Fibroblast of skin of scalp (primary cell): Measurements from ENCODE around the gene NCLN. TPM values are rescaled to one million over a fixed set of nuclear protein-coding genes. Genes with fewer than 3 reads are reported as not detected.
A peak's percentile ranks its signal among the peaks of the same experiment; 100 is the strongest.
"Not testable (repeated sequence)": the region's sequence is repeated elsewhere in the genome, so short reads cannot be mapped to it uniquely, and the experiment has no call there.

Source experiments
- DNase-seq: peaks from one replicate; pipeline ENCODE4 v3.0.0-alpha.2; 2013
- polyA plus RNA-seq, 2 experiments: library from polyadenylated mRNA; unstranded; fragments of 120-200 nt; gene quantifications; one replicate each; pipeline ENCODE4 v1.2.1, GENCODE V29; 2013; ENCODE audit not compliant: insufficient read length in 2 of 2

Gene NCLN, protein sequence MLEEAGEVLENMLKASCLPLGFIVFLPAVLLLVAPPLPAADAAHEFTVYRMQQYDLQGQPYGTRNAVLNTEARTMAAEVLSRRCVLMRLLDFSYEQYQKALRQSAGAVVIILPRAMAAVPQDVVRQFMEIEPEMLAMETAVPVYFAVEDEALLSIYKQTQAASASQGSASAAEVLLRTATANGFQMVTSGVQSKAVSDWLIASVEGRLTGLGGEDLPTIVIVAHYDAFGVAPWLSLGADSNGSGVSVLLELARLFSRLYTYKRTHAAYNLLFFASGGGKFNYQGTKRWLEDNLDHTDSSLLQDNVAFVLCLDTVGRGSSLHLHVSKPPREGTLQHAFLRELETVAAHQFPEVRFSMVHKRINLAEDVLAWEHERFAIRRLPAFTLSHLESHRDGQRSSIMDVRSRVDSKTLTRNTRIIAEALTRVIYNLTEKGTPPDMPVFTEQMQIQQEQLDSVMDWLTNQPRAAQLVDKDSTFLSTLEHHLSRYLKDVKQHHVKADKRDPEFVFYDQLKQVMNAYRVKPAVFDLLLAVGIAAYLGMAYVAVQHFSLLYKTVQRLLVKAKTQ
- 73.1 TPM for polyA plus RNA-seq (2013, experiment 1 of 2; ENCODE audit: insufficient read length)
- 64.4 TPM for polyA plus RNA-seq (2013, experiment 2 of 2; ENCODE audit: insufficient read length)

DNA sequence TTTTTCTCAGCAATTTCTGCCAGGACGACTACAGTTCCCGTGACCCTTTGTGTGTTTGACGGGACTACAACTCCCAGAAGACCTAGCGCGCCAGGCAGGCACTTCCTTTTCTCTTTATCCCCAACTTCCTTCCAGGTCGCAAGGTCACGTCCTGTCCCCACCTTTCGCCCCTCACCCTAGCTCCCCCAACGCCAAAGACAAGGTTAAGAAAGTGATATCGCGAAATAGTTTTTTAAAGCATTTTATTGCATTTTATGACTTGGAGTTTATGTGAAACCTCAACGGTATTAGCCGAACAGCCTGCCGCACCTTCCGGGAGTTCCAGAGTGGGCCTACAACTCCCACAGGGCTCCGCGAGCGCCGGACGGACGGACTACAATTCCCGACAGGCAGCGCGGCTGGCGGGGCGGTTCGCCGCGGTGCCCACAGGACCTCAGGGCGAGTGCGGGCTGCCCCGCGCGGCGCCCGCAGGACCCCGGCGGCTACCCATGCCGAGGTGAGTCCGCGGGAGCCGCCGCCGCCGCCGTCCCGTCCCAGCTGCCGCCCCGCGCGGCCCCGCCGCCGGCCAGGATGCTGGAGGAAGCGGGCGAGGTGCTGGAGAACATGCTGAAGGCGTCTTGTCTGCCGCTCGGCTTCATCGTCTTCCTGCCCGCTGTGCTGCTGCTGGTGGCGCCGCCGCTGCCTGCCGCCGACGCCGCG is at the start of gene NCLN:
Gene NCLN, plus strand, starts transcription at position 470 of the 699 bp plus-strand sequence. Its CDS starts 101 bp downstream, at position 571.
- DNase-seq: peak; percentile 92

DNA sequence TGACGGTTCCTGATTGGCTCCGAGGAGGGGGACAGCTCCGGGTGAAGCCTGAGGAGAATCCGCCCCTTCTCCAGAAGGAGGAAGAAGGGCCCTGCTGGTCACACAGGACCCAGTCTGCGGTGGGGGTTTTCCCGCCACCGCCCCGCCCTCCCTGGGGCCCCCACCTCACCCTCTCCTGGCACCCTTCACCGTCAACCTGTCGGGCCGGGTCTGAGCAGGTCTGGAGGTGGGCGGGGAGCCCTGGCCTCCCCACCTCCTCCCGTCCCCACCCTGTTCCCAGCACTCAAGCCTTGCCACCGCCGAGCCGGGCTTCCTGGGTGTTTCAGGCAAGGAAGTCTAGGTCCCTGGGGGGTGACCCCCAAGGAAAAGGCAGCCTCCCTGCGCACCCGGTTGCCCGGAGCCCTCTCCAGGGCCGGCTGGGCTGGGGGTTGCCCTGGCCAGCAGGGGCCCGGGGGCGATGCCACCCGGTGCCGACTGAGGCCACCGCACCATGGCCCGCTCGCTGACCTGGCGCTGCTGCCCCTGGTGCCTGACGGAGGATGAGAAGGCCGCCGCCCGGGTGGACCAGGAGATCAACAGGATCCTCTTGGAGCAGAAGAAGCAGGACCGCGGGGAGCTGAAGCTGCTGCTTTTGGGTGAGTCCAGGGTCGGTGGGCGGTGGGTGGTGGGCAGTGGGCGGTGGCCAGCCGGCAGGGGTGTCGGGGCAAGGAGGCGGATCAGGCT is 49.6 kb upstream of the NCLN start, which contains the start of gene GNA15:
Gene GNA15, plus strand, starts transcription at position 73 of the 723 bp plus-strand sequence. Its CDS starts 418 bp downstream, at position 491.
- DNase-seq: no peak

DNA sequence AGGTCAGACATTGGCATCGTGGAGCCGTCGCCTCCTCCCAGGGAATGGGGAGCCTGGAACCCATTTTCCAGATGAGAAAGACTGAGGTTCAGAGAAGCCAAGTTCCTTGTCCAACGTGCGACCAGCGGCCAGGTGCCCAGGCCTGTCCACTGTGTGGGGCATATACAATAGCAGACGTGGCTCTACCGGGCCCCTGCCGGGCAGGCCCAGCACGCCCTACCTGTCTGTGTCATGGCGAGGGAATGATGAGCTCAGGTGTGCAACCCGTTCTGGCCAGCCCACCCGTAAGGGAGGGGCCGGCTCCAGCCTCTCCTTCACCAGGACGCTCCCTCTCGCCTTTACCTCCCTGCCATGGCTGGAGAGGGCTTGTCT is 49.1 kb upstream of the NCLN start:
- no peak for DNase-seq

DNA sequence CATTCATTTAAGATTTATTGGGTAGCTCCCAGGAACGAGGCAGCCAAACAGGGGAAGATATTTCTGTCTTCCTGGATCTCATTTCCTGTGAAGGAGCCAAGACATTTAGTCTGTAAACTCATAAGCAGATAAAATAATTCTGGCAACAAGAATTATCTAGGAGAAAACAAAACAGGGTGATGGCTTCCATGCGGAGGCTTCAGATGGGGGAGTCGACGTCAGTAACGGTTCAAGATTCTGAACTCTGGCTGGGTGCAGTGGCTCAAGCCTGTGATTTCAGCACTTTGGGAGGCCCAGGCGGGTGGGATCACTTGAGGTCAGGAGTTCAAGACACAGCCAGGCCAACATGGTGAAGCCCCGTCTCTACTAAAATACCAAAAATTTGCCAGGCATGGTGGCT is 48.6 kb upstream of the NCLN start:
- no peak for DNase-seq

DNA sequence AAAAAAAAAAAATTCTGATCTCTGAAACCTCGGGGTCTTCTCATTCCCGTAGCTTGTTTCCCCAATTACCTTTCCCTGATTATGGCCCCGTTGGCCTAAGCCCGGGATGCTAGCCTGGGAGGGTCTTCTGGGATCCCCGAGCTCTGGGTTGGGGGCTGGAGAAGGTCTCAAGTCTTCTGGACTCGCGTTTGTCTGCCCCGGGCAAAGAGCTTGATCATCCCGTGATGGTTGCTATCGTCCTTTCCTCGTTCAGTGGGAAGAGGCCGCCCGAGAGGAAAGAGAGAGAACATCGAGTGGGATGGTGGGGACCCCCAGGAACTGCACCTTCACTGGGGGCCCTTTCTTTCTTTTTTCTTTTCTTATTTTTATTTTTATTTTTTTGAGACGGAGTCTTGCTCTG is 47.5 kb upstream of the NCLN start:
- no peak for DNase-seq

DNA sequence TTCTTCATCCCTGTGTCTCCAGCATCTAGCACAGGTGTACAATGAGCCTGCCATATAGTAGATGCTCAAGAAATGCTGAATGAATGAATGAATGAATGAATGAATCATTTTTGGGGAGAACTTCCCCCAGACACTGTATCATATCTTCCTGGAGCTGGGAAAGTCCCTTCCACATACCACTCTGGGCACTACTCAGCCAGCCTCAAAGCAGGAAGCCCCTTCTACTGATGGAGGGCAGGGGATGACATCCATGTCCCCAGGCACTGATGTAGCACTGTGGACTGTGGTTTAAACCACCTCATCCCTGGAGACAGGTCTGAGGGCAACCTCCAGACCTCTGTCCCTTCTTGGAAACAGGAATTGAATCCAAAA is 45.1 kb upstream of the NCLN start:
- no peak for DNase-seq

DNA sequence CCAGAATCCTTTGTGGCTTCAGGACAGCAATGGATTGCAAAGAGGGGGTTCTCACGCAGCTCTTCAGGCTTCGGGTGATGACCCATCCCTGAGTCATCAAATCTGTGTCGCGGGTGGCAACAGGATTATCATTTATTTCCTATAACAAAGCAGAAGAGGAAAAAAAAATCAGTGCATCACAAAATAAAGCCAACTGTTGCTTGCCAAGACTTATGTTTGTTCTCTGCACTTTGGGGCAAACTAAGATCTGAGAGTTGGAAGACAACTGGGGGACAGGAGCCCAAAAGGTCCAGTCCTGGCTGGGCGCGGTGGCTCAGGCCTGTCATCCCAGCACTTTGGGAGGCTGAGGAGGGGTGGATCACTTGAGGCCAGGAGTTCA is 43.4 kb upstream of the NCLN start:
- peak; percentile 79 for DNase-seq

DNA sequence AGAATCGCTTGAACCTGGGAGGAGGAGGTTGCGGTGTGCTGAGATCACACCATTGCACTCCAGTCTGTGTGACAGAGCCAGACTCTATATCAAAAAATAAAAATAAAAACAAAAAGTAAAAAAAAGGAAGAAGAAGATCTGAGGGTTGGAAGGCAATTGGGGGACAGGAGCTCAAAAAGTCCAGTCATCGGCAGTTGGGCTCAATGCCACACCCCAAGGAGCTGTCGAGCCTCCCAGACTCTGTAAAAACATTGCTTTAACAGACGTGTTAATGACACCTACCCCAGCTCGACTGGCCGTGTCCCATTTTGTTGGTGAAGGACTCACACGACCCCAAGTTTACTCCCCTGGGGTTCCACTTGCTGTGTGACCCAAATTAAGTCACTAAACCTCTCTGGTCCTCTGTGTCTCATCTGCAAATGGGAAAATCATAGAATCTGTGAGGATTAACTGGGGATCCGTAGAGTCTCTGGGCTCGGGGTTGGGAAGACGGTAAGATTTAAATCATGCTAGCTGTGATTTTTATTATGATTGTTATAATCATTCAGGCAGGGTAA is 42.9 kb upstream of the NCLN start:
- no peak for DNase-seq

DNA sequence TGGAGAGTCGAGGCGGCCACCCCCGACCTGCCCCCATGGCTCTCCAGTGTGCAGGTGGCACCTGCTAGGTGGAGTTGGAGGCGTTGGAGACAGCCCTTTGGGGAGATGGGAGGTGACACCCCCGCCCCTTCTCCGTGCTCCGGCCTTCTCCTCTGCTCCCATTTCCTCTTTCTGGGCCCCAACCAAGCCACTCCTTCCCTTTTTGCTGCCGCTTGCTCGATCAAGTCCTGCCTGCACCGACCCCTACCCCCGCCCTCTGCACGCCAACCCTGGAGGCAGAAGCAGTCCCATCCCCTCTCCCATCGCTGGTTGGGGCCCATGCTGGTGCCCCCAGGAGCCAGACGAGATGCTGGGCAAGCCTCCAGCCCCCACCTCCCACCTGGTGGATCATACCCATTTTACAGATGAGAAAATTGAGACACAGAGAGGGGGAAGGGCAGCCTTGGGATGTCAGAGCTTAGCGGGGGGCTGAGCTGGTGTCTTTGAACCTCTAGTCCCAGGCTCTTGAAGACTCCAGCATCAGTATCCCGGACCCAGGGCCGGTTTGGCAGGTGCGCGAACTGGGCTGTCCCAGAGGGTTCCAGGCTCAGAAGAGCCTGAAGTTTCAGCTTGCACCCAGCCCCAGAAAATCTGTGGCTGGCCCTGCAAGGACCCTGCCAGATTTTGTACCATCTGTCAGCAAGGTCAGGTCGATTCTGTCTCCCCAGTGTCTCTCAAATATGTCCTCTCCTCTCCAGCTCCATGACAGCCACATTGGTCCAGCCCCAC is 39.6 kb upstream of the NCLN start:
- no peak for DNase-seq

DNA sequence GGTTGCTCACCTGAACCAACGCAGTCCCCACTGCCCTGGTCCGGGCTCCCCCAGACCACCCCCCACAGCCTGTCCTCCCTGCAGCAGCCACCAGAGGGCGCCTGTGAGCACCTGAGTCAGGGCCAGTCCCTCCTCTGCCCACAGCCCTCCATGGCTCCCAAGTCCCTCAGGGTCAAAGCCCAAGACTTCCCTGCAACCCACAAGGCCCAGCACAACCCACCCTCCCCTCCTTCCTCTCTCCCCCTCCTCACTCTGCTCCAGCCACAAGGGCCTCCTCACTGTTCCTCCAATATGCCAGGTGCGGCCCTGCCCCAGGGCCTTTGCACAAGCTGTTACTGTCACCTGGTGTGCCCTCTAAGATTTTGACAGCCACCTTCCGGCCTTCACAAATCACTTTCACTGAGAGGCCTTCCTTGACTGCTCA is 39.0 kb upstream of the NCLN start:
- DNase-seq: no peak

DNA sequence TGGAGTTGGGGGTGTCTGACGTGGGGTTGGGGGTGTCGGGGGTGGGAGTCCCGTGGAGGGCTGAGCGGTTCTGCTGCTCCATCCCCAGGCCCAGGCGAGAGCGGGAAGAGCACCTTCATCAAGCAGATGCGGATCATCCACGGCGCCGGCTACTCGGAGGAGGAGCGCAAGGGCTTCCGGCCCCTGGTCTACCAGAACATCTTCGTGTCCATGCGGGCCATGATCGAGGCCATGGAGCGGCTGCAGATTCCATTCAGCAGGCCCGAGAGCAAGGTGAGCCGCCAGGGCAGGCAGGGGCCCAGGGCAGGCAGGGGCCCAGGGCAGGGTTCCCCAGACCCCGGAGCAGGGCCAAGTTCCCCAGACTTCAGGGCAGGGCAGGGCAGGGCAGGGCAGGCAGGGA is 37.2 kb upstream of the NCLN start:
- no peak for DNase-seq

DNA sequence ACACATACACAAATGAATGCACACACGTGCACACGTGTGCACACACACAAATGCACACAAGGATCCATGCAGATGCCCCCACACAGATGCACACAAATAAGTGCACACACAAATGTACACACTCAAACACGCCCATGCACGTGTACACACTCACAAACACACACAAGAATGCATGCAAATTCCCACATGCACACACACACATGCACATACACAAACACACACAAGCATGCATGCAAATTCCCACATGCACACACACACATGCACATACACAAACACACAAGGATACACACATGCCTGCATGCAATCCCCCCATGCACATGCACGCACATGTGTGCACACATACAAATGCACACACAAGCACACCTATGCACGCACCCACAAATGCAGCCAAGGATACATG is 36.6 kb upstream of the NCLN start:
- DNase-seq: no peak

DNA sequence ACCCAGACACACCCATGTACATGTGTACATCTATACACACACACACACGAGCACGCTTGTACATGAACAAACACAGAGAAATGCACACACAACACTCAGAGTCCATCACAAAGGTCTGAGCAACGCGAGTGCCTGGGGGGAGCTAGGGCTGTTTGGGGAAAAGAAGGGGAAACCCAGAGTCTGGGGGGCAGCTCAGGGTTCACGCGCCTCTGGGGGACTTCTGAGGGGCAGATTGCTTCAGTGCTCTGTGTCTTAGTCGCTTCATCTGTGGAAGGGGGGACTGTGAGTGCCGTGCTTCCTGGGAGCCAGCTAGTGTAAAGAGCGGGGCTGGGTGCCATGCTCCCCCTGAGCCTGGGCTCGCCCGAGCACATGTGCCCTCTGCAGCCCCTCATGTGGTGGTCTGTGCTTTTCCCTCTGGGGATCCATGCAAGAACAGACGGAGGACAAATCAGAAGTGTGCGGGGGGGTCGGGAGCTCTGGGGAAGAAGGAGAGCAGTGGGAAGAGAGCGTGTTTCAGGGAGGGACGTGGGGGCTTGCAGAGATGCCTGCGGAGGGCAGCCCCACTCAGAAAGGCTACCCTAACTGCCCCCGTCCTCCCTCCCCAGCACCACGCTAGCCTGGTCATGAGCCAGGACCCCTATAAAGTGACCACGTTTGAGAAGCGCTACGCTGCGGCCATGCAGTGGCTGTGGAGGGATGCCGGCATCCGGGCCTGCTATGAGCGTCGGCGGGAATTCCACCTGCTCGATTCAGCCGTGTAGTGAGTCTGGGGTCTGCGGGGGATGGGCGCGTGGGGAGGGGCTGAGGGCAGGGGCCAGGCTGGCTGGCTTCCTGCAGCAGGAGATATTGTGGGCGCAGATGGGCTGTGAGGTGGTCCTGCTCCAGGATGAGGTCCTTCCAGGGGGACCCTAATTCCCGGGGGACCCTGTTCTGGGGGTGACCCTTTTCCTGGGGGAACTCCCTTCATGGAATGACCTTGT is 35.9 kb upstream of the NCLN start:
- no peak for DNase-seq

DNA sequence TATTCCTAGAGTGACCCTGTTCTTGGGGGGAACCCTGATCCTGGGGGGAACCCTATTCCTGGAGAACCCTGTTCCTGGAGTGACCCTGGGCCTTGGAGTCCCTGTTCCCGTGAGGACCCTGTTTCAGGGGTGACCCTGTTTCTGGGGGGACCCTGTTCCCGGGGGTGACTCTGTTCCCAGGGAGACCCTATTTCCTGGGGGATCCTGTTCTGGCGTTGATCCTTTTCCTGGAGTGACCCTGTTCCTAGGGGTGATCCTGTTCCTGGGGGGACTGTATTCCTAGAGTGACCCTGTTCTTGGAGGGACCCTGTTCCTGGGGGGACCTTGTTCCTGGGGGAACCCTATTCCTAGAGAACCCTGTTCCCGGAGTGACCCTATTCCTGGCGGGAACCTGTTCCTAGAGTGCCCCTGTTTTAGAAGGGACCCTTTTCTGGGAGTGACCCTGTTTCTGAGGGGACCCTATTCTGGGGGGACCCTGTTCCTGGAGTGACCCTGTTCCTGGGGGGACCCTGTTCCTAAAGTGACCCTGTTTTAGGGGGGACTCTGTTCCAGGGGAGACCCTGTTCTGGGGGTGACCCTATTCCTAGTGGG is 34.9 kb upstream of the NCLN start:
- DNase-seq: no peak

DNA sequence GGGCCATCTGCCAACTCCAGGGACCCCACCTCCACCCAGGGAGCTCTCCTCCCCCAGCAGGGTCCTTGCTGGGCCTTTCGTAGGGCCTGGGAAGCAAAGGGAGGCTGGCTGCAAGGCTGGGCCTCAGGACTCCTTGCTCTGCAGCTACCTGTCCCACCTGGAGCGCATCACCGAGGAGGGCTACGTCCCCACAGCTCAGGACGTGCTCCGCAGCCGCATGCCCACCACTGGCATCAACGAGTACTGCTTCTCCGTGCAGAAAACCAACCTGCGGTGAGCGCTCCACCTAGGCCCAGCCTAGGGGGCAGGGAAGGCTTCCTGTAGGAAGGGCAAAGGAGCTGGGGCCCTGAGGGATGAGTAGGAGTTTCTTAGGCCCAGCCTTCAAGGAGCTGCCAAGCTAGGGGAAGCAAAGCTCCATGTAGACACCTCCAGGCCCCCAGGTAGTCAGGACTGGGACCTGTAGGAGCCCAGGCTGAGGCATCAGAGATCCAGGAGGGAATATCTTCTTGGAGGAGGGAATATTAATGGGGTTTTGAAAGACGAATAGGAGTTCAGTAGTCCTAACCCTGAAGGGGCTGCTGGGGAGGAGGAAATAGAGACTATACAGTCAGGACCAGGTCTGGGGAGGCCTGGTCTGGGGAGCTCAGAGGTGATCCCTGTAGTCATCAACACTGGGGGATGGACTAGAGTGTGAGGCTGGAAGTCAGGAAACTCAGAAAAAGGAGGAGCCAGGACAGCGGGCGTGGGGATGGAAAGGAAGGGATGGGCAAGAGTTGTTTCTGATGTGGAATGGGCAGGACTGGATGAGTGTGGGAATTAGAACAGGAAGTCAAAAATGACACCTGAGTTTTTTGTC is 33.9 kb upstream of the NCLN start:
- no peak for DNase-seq

DNA sequence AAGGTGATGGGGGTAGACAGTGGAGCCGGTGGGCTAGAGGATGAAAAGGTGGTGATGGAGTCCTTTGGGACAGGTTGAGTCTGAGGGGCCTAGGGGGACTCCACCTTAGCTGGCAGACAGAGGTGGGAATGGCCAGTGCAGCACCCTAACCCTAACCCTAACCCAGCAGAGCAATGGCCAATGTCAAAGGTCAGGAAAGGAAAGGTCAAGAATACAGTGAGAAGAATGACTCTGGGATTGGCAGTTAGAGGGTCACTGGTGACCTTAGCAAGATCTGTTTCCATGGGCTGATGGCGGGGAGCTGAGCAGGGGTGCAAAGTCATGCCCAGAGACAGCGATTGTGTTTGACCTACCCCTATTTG is 33.3 kb upstream of the NCLN start:
- no peak for DNase-seq

DNA sequence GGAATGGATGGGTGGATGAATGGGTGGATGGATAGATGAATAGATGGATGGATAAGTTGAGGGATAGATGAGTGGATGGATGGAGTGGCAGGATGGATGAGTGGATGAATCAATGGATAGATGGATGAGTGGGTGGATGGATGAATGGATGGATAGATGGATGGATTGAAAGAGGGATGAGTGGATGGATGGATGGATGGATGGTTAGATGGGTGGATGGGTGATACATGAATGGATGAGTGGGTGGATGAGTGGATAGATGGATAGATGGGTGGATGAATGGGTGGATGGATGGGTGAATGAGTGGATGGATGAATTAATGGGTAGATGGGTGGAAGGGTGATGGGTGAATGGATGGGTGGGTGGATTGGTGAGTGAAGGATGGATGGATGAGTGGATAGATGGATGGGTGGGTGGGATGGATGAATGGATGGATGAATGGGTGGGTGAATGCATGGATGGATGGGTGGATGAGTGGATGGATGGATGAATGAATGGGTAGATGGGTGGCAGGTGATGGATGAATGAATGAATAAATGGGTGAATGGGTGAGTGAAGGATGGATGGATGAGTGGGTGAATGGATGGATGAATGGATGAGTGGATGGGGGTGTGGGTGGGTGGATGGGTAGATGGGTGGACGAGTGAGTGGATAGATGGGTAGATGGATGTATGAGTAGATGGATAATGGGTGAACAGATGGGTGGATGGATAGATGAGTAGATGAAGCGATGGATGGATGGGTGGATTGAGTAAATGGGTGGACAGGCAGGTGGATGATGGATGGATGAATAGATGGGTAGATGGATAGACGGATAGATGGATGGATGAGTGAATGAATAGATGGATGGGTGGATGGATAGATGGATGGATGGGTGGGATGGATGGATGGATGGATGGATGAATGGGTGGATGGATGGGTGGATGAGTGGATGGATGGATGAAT is 32.2 kb upstream of the NCLN start:
- DNase-seq: no peak

DNA sequence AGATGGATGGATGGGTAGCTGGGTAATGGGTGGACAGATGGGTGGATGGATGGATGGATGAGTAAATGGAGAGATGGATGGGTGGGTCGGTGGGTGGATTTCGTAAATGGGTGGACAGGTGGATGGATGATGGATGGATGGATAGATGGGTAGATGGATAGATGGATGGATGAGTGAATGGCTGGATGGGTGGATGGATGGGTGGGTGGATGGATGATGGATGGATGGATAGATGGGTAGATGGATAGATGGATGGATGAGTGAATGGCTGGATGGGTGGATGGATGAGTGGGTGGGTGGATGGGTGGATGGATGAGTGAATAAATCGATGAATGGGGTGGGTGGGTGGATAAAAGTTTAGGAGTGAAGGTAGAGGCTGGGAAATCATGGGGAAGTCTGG is 31.3 kb upstream of the NCLN start:
- not testable (repeated sequence) for DNase-seq
